ENCODE data around the gene ADAMTS19. TPM values are rescaled to one million over a fixed set of nuclear protein-coding genes. Genes with fewer than 3 reads are reported as not detected.
"Not testable (repeated sequence)": the region's sequence is repeated elsewhere in the genome, so short reads cannot be mapped to it uniquely, and the experiment has no call there.

Gene ADAMTS19
- total RNA-seq, 2 donors from 2014 or later: not detected

GRCh38 chr5:129584496-129584895, 124.4 kb downstream of the ADAMTS19 start:
- not testable (repeated sequence) for H3K27ac Mint-ChIP-seq; H3K4me3 Mint-ChIP-seq; H3K27me3 Mint-ChIP-seq; ATAC-seq; DNase-seq (ENCODE audit: low spot score); H3K4me1 Mint-ChIP-seq (ENCODE audit: low read depth in 2 of 2)
- peaks cover 23% of the 10 kb centered on the region for H3K9me3 Mint-ChIP-seq
- H3K36me3 Mint-ChIP-seq: peaks cover 12% of the 10 kb centered on the region

DNA sequence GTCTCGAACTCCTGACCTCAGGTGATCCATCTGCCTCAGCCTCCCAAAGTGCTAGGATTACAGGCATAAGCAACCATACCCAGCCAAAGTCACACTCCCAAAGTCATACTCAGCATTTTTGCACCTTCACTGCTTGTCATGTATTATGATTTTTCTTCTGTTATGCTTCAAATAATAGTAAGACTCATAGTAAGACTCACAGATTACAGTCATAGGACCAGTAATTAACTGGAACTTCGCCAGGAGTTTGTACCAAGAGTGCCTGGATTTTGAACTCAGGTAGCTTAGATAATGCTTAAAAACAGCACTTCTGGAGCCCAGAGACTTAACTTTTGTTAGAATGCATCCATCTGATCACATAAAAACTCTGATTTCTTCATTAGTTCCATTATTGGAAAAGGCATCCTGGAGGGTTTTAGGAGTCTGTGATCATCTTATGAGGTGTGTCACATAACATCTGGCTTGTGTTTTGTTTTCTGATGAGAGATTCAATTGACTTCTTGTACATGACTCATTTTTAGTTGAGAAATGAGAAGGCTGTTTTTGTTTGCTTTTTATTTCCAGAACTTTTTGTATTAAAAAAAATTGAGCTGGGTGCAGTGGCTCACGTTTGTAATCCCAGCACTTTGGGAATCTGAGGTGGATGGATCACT, 131.5 kb downstream of the ADAMTS19 start:
- Mint-ChIP-seq H3K36me3 (no peaks in the 10 kb centered on the region), H3K27ac (no peak overlapping the region), H3K27me3 (no peaks in the 10 kb centered on the region), H3K4me3 (no peak overlapping the region), H3K9me3 (peaks cover 10% of the 10 kb centered on the region), H3K4me1 (ENCODE audit: low read depth in 2 of 2) (no peaks in the 10 kb centered on the region)
- no peak for ATAC-seq
- DNase-seq (ENCODE audit: low spot score): no peak

GRCh38 chr5:129593525-129593924, 133.4 kb downstream of the ADAMTS19 start:
- Mint-ChIP-seq H3K4me1 (ENCODE audit: low read depth in 2 of 2) (no peaks in the 10 kb centered on the region), H3K9me3 (peaks cover 7% of the 10 kb centered on the region), H3K4me3 (no peak overlapping the region), H3K27ac (no peak overlapping the region), H3K27me3 (no peaks in the 10 kb centered on the region), H3K36me3 (no peaks in the 10 kb centered on the region)
- DNase-seq (ENCODE audit: low spot score): no peak
- ATAC-seq: no peak

DNA sequence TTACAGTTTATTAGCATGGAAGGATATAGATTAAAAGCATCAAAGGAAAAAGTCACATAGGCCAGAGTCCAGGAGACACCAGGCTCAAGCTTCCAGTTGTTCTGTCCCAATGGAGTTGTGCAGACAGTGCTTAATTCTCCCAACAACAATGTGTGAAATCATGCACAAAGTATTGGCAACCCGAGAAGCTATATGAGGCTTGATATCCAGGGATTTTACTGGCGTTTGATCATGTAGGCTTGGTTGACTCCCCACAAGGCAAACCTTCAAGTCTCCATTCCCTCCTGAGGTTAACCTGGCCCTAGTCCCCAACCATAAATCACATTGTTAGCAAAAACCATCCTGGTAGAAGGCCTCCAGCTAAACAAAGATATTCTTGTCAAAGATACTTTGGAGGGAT, 141.5 kb downstream of the ADAMTS19 start:
- H3K9me3 Mint-ChIP-seq: peaks cover 13% of the 10 kb centered on the region
- DNase-seq (ENCODE audit: low spot score) (no peak), ATAC-seq (no peak)
- no peaks in the 10 kb centered on the region for H3K4me1 Mint-ChIP-seq (ENCODE audit: low read depth in 2 of 2)
- no peak overlapping the region for H3K4me3 Mint-ChIP-seq
- no peak overlapping the region for H3K27ac Mint-ChIP-seq
- no peaks in the 10 kb centered on the region for H3K27me3 Mint-ChIP-seq
- H3K36me3 Mint-ChIP-seq: no peaks in the 10 kb centered on the region

GRCh38 chr5:129608350-129608749, 148.3 kb downstream of the ADAMTS19 start:
- DNase-seq (ENCODE audit: low spot score) (no peak), ATAC-seq (no peak)
- H3K27ac Mint-ChIP-seq: no peak overlapping the region
- peaks cover 16% of the 10 kb centered on the region for H3K9me3 Mint-ChIP-seq
- H3K4me1 Mint-ChIP-seq (ENCODE audit: low read depth in 2 of 2): no peaks in the 10 kb centered on the region
- peaks cover 3% of the 10 kb centered on the region for H3K36me3 Mint-ChIP-seq
- H3K27me3 Mint-ChIP-seq: no peaks in the 10 kb centered on the region
- H3K4me3 Mint-ChIP-seq: no peak overlapping the region

DNA sequence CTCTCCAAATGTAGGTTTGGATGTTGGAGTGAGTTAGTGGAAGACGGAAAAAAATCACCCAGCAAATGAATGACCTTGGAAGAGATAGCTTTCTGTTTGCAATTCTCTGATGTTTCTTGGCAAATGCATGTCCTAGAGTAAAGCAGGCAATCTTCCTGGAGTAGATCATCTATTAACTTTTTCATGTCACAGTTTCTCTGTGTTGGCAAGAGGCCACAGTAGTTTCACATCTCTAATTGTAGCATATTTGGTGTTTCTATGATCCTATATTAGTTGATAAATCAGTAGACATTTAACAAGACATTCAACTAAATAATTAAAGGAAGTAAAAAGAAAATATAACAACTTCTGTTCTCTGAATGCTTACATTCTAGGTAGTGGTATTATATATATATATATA, 149.6 kb downstream of the ADAMTS19 start:
- Mint-ChIP-seq H3K9me3 (peaks cover 18% of the 10 kb centered on the region), H3K27me3 (no peaks in the 10 kb centered on the region), H3K27ac (no peak overlapping the region), H3K4me1 (ENCODE audit: low read depth in 2 of 2) (no peaks in the 10 kb centered on the region), H3K36me3 (peaks cover 4% of the 10 kb centered on the region), H3K4me3 (no peak overlapping the region)
- ATAC-seq: no peak
- DNase-seq (ENCODE audit: low spot score): no peak

DNA sequence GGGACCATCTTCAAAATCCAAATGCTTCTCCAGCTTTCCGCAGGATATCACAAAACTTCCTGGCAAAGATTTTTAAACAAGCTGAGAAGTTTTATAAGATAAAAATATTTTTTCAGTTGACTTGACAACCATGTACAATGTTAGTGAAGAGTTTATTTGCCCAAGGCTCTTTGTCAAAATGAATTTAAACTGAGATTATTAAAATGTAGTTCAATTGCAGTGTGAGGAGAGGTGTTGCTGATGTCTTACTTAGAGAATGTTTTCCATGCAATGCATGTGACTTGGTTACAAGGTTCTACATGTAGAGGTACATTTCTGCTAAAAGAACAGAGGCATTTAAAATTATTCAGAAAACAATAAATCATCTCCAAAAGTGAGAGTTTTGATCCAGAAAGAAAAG, 156.4 kb downstream of the ADAMTS19 start:
- ATAC-seq (no peak), DNase-seq (ENCODE audit: low spot score) (no peak)
- Mint-ChIP-seq H3K27me3 (no peaks in the 10 kb centered on the region), H3K4me1 (ENCODE audit: low read depth in 2 of 2) (no peaks in the 10 kb centered on the region), H3K27ac (no peak overlapping the region), H3K4me3 (no peak overlapping the region), H3K36me3 (peaks cover 4% of the 10 kb centered on the region), H3K9me3 (peaks cover 18% of the 10 kb centered on the region)

- ATAC-seq (no peak), DNase-seq (ENCODE audit: low spot score) (no peak)
- no peaks in the 10 kb centered on the region for H3K27me3 Mint-ChIP-seq
- H3K36me3 Mint-ChIP-seq: peaks cover 4% of the 10 kb centered on the region
- H3K9me3 Mint-ChIP-seq: peaks cover 18% of the 10 kb centered on the region
- H3K4me1 Mint-ChIP-seq (ENCODE audit: low read depth in 2 of 2): no peaks in the 10 kb centered on the region
- no peak overlapping the region for H3K4me3 Mint-ChIP-seq
- H3K27ac Mint-ChIP-seq: no peak overlapping the region
Measured at GRCh38 chr5:129617206-129617605, 157.1 kb downstream of the ADAMTS19 start.

DNA sequence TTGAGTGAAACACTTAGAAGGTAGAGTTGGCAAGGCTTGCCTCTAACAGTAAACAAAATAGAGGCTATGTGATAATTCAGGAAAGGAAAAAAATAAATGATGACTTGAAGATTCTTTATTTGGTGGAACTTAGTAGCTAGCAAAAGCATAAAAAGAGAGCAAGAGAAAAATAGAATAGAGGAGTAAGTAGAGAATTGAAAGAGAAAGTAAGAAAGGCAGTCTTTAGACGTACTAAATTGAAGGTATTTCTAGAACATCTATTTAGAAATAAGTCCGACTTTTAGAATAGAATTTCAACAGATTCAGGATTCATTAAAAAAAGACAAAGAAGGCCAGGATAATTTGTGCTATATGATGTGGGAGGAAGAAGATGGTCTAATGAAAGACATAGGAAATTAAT, 159.7 kb downstream of the ADAMTS19 start:
- ATAC-seq: no peak
- Mint-ChIP-seq H3K4me3 (no peak overlapping the region), H3K36me3 (no peaks in the 10 kb centered on the region), H3K27me3 (no peaks in the 10 kb centered on the region), H3K4me1 (ENCODE audit: low read depth in 2 of 2) (no peaks in the 10 kb centered on the region), H3K9me3 (peaks cover 7% of the 10 kb centered on the region), H3K27ac (no peak overlapping the region)
- no peak for DNase-seq (ENCODE audit: low spot score)

GRCh38 chr5:129622531-129622930, 162.4 kb downstream of the ADAMTS19 start:
- no peaks in the 10 kb centered on the region for H3K4me1 Mint-ChIP-seq (ENCODE audit: low read depth in 2 of 2)
- no peak for DNase-seq (ENCODE audit: low spot score)
- H3K4me3 Mint-ChIP-seq: no peak overlapping the region
- no peak for ATAC-seq
- no peaks in the 10 kb centered on the region for H3K36me3 Mint-ChIP-seq
- H3K27ac Mint-ChIP-seq: no peak overlapping the region
- peaks cover 15% of the 10 kb centered on the region for H3K9me3 Mint-ChIP-seq
- H3K27me3 Mint-ChIP-seq: no peaks in the 10 kb centered on the region

- H3K4me1 Mint-ChIP-seq (ENCODE audit: low read depth in 2 of 2): no peaks in the 10 kb centered on the region
- H3K4me3 Mint-ChIP-seq: no peak overlapping the region
- no peak for ATAC-seq
- DNase-seq (ENCODE audit: low spot score): no peak
- H3K27ac Mint-ChIP-seq: no peak overlapping the region
- peaks cover 15% of the 10 kb centered on the region for H3K9me3 Mint-ChIP-seq
- no peaks in the 10 kb centered on the region for H3K27me3 Mint-ChIP-seq
- no peaks in the 10 kb centered on the region for H3K36me3 Mint-ChIP-seq
Measured at GRCh38 chr5:129629575-129629974, 169.5 kb downstream of the ADAMTS19 start.

- no peak for DNase-seq (ENCODE audit: low spot score)
- Mint-ChIP-seq H3K27ac (no peak overlapping the region), H3K9me3 (peaks cover 20% of the 10 kb centered on the region), H3K4me1 (ENCODE audit: low read depth in 2 of 2) (no peaks in the 10 kb centered on the region), H3K36me3 (no peaks in the 10 kb centered on the region), H3K4me3 (no peak overlapping the region), H3K27me3 (no peaks in the 10 kb centered on the region)
- no peak for ATAC-seq
Measured at GRCh38 chr5:129630101-129630500, 170.0 kb downstream of the ADAMTS19 start.

DNA sequence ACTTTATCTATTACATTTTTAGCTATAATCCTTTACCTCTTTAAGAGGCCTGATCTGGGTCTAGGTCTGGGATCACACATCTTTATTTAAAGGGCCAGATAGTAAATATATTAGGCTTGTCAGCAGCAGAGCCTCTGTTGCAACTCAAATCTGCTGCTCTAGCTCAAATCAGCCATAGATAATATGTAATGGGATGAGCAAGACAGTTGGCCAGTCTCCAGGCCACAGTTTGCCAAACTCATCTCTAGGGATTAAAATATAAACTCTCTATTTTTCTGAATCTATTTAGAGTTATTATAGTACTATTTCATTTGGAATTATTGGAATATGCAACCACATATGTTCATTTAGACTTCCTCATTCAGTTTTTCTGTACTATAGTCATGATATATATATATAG, 171.9 kb downstream of the ADAMTS19 start:
- no peak overlapping the region for H3K4me3 Mint-ChIP-seq
- peaks cover 20% of the 10 kb centered on the region for H3K9me3 Mint-ChIP-seq
- no peaks in the 10 kb centered on the region for H3K27me3 Mint-ChIP-seq
- DNase-seq (ENCODE audit: low spot score): no peak
- no peaks in the 10 kb centered on the region for H3K4me1 Mint-ChIP-seq (ENCODE audit: low read depth in 2 of 2)
- no peak overlapping the region for H3K27ac Mint-ChIP-seq
- H3K36me3 Mint-ChIP-seq: no peaks in the 10 kb centered on the region
- ATAC-seq: no peak

DNA sequence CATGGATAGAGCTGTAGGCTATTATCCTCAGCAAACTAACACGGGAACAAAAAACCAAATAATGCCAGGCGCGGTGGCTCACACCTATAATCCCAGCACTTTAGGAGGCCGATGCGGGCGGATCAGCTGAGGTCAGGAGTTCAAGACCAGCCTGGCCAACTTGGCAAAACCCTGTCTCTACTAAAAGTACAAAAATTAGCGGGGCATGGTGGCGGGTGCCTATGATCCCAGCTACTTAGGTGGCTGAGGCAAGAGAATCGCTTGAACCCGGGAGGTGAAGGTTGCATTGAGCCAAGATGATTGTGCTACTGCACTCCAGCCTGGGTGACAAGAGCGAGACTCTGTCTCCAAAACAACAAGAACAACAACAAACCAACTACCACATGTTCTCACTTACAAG, 177.4 kb downstream of the ADAMTS19 start:
- H3K27ac Mint-ChIP-seq: not testable (repeated sequence)

DNA sequence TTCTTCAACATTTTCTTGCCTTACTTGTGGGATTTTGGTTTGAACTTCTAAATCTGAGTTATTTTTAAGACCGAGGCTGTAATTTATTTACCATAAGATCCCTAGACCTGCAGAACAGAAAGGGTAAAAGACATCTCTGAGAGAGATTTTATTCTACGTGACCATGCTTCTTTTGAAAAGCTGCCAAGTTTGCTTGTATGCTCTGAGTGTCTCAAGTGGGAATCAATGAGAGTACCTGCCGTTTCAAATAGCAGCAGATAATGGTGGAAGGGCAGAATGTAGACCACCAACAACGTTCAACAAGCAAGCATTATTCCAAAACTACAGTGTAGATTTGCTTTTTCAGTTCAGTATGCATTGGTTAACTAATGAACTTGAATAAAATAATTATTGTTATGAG, 179.2 kb downstream of the ADAMTS19 start:
- no peaks in the 10 kb centered on the region for H3K4me1 Mint-ChIP-seq (ENCODE audit: low read depth in 2 of 2)
- H3K27me3 Mint-ChIP-seq: no peaks in the 10 kb centered on the region
- no peaks in the 10 kb centered on the region for H3K36me3 Mint-ChIP-seq
- ATAC-seq (no peak), DNase-seq (ENCODE audit: low spot score) (no peak)
- peaks cover 13% of the 10 kb centered on the region for H3K9me3 Mint-ChIP-seq
- no peak overlapping the region for H3K4me3 Mint-ChIP-seq
- no peak overlapping the region for H3K27ac Mint-ChIP-seq

More for the DNA sequence above, 177.4 kb downstream of the ADAMTS19 start:
- not testable (repeated sequence) for ATAC-seq; H3K36me3 Mint-ChIP-seq; H3K27me3 Mint-ChIP-seq; DNase-seq (ENCODE audit: low spot score); H3K4me3 Mint-ChIP-seq; H3K4me1 Mint-ChIP-seq (ENCODE audit: low read depth in 2 of 2)
- peaks cover 20% of the 10 kb centered on the region for H3K9me3 Mint-ChIP-seq
